Right ventricle myocardium inferior (tissue), 1 donor: Measurements from ENCODE around the gene GALNT11. TPM values are rescaled to one million over a fixed set of nuclear protein-coding genes. Genes with fewer than 3 reads are reported as not detected.
"Not testable (repeated sequence)": the region's sequence is repeated elsewhere in the genome, so short reads cannot be mapped to it uniquely, and the experiment has no call there.

Experiments used
- ATAC-seq: fragments of 200-7000 bp; cut with Tn5 transposase; one replicate; pipeline ENCODE4 v1.9.1; 2020; ENCODE audit warnings: mild to moderate bottlenecking, moderate library complexity
- DNase-seq: peaks from one replicate; pipeline ENCODE4 v3.0.0; 2021; ENCODE audit errors: missing footprints
- intact Hi-C: fragments of 100-400 bp; cut with DNase I; formaldehyde crosslinking; loops from one replicate; pipeline ENCODE4 v1.11.0; 2022
- long read RNA-seq: library from polyadenylated mRNA; unstranded; transcript quantifications from one replicate; pipeline ENCODE4 v2.0.0, GENCODE V29; 2021
- total RNA-seq: library from RNA; stranded (reverse); fragmentation: NEBNext Ultra II Directional; extraction: Animal tissue kit (Norgen Biotek cat#: 25700); gene quantifications from one replicate; pipeline ENCODE4 v1.2.1, GENCODE V29; 2021
- donor health status: DM: no; HTN: yes; CAD: no; lungs with severe emphysema.

GALNT11 gene
- total RNA-seq, result 22.7 TPM
- long read RNA-seq, transcript GALNT11-205 (12 exons, 2,727 nt), result major isoform, 11 of 13 reads
- long read RNA-seq, partial matches to known transcripts, result 1 of 13 reads
- long read RNA-seq, other reads (novel, unspliced or antisense), result 1 of 13 reads

GRCh38 chr7:152025077-152025936 lies at the start of gene GALNT11:
Gene GALNT11, plus strand, starts transcription at chr7:152025674. Its CDS starts 68,554 bp downstream, at chr7:152094228.
- intact Hi-C loops, result no loop called here
- DNase-seq, result peak; percentile 95

GRCh38 chr7:151978616-151979015 lies 46.9 kb upstream of the GALNT11 start:
- intact Hi-C loops, result no loop called here
- DNase-seq, result no peak
- no peak for ATAC-seq

More at GRCh38 chr7:152025077-152025936, at the start of gene GALNT11:
- peak; percentile 99 for ATAC-seq

GRCh38 chr7:151981223-151981622 lies 44.3 kb upstream of the GALNT11 start:
- no peak for ATAC-seq
- DNase-seq, result no peak
- intact Hi-C loops, result no loop called here

DNA sequence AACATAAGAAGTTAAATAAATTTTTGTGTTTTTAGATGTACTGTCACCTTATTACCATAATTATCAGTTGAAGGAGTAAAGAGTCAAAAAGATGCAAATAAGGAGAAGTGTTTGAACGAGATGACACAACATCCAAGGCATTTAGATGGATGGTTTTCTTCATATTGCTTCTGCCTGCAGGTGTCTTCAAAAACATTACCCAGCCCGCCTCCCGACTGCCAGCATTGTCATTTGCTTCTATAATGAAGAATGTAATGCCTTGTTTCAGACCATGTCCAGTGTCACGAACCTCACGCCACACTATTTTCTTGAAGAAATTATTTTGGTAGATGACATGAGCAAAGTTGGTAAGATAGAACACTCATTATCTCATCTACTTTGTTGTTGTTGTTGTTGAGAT lies 42.7 kb upstream of the GALNT11 start:
- ATAC-seq (no peak), DNase-seq (no peak)
- intact Hi-C loops, result no loop called here

- DNase-seq, result no peak
- intact Hi-C loops, result no loop called here
- no peak for ATAC-seq
Observed at GRCh38 chr7:151984612-151985011, 40.9 kb upstream of the GALNT11 start.

DNA sequence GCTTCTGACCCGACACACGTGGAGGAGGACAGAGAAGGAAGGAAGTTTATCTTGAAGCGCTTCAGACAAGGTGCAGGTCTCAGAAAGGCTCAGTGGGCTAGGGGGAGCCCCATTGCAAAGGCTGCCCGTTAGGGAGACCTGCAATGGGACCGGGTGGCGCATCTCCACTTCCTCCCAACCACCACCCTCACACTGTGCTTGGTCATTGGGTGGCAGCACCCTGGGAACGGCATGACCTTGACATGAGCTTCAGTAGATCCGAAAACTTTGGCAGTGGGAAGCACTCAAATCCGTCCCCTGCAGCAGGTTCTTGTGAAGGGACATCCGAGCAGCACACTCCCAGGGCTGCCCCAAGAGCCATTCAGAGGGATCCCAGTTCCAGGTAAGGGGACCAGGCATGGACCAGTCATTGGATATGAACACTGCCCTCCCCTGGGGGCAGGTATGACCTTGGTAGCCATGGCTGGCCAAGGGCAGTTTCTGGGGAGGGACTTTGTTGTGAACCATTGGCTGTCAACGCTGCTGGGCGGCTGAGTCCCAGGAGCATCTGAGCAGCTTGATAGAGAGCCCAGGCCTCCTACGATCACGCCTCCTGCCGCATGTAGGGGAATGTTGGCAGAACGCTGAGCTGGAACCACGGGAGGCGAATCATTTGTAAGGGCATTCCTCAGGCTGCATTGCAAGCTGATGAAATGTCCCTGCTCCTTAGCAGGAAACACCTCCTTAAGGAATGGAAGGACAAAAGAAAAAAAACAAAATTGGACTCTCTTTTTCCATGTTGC lies 37.5 kb upstream of the GALNT11 start:
- ATAC-seq (peak; percentile 52), DNase-seq (peak; percentile 74)
- intact Hi-C loops, result no loop called here

GRCh38 chr7:151992375-151992774 lies 33.1 kb upstream of the GALNT11 start:
- intact Hi-C loops, result no loop called here
- DNase-seq (peak; percentile 75), ATAC-seq (peak; percentile 91)

- no peak for ATAC-seq
- DNase-seq, result no peak
- intact Hi-C loops, result no loop called here
Observed at GRCh38 chr7:151993977-151994676, 31.3 kb upstream of the GALNT11 start.

DNA sequence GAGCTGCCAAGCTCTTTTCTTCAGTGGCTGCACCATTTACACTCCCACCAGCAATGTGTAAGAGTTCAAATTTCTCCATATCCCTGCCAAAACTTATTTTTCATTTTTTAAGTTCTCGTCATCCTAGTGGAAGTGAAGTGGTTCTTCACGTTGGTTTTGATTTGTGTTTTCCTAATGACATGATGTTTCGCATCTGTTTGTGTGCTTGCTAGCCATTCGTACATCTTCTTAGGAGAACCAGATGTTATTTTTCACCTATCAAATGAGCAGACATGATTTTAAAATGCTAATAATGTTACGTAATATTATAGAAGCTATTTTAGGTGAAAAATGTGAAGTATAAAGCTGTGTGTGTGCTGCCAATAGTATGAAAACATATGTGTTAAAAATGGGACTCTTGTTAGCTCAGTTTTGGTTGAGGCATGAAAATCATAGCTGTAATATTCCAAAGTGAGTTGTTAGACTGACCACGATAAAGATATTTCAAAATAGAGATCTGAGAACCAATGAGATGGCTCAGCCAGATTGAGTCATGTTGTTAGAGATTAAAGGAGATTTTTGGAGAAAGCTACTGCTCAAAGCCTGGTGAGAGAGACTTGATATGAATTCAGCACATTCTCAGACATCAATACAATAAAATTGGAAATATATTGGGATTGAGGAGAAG lies 25.9 kb upstream of the GALNT11 start:
- ATAC-seq (peak; percentile 72), DNase-seq (no peak)
- intact Hi-C loops, result no loop called here

DNA sequence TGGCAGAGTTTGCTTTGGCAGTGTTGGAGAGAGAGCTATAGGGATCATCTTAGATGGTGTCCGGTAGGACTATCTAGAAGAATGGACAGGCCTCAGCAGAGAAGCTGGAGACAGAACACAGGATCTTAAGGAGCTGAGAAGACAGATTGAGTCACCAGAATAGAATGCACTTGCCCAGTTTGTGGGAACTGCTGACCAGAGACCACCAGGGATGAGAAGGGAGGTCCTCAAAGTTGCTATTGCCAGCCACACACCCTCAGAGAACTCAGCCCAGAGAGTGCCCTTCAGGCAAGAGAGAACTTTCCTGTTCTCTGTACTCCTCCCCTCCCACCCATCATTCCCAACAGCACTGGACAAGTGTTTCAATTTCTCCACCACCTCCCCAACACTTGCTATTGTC lies 25.3 kb upstream of the GALNT11 start:
- ATAC-seq (no peak), DNase-seq (no peak)
- intact Hi-C loops, result no loop called here

- DNase-seq (no peak), ATAC-seq (no peak)
- intact Hi-C loops, result no loop called here
Observed at GRCh38 chr7:152006336-152006735, 19.1 kb upstream of the GALNT11 start.

DNA sequence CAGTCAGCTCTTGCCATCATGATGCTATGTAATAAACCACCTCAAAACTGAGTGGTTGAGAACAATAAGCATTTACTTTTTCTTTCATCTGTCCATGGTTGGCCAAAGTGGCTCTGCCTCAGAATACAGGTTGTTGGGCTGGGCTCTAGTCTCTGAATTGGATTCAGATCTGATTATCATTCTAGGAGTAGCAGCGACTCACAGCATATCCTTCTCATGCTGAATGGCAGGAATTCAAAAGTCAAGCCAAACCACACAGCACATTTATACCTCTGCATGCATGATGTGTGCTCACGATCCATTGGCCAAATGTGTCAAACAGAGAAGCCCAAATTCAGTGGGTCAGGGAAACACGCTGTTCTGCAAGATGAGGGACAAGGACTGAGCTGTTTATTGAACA lies 13.6 kb upstream of the GALNT11 start:
- ATAC-seq (no peak), DNase-seq (no peak)
- intact Hi-C loops, result no loop called here

DNA sequence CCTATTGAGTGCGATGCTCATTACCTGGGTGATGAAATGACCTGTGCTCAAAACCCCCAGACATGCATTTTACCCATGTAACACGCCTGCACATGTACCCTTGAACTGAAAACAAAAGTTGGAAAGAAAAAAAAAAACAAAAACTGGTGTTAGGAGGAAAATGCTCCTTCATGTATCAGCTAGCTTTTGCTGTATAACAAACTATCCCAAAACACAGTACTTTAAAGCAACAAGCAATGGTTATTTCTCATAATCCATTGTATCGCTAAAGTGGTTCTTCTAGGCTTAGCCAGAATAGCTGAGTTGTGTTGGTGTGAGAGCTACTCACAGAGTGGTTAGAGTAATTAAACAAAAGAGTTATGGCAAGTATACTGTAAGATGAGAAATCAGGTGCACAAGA lies 12.2 kb upstream of the GALNT11 start:
- intact Hi-C loops, result no loop called here
- DNase-seq (no peak), ATAC-seq (no peak)

DNA sequence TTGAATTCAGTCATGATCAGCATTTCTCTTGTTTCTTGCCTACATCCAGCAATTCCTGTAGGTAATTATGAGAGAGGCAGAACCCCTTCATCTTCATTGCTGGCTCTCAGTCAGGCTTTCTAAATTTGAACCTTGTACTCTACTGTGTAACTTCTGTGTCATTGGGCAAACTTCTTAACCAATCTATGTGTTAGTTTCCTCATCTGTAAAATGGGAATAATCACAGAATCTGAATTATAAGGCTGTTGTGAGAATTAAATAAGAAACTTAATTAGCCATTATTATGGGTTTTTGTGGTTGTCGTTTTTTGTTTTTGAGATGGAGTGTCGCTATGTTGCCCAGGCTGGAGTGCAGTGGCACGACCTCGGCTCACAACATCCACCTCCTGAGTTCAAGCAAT lies 11.5 kb upstream of the GALNT11 start:
- ATAC-seq (no peak), DNase-seq (no peak)
- intact Hi-C loops, result no loop called here

GRCh38 chr7:152014722-152015121 lies 10.8 kb upstream of the GALNT11 start:
- intact Hi-C loops, result no loop called here
- no peak for DNase-seq
- ATAC-seq, result no peak

DNA sequence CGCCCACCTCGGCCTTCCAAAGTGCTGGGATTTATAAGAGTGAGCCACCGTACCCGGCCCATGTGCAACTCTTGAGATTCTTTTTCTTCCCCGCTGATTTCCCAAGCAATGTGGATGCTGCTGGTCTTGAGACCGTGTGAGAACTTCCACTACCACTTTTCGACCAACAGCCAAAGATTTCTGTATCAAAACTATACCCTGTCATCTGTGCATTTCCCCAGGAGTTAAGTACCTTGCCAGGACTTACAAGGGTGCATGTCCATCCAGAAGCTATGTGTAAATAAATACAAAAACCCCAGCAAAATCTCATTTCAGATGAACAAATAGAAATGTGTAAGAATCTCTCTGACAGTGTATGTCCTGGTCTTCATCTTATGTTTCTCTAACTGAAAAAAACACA lies 9.9 kb upstream of the GALNT11 start:
- no peak for DNase-seq
- ATAC-seq, result no peak
- intact Hi-C loops, result no loop called here

DNA sequence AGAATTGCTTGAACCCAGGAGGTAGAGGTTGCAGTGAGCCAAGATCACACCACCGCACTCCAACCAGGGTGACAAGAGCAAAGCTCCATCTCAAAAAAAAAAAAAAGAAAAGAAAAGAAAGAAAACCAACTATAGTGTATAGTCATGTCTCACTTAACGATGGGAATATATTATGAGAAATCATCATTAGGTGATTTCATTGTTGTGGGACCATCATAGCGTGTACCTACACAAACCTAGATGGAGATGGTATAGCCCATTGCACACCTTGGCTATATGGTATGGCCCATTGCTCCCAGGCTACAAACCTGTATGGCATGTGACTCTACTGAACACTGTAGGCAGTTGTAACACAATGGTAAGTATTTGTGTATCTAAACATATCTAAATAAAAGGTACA lies 8.5 kb upstream of the GALNT11 start:
- DNase-seq, result no peak
- intact Hi-C loops, result no loop called here
- ATAC-seq, result no peak

GRCh38 chr7:152017683-152018082 lies 7.8 kb upstream of the GALNT11 start:
- intact Hi-C loops, ATAC-seq, DNase-seq: not testable (repeated sequence)

- ATAC-seq, DNase-seq, intact Hi-C loops: not testable (repeated sequence)
Observed at GRCh38 chr7:152021740-152022139, 3.7 kb upstream of the GALNT11 start.
